HG02840 (cell line): ENCODE measurements around the gene ZNF343.

Experiments
- ATAC-seq: cut with Tn5 transposase; IDR thresholded peaks from one replicate; pipeline ENCODE4 v1.9.1; 2021; ENCODE audit warnings: mild to moderate bottlenecking, moderate library complexity, moderate number of reproducible peaks; ENCODE audit not compliant: unreplicated experiment, low FRiP score

The ZNF343 gene

GRCh38 chr20:2446845-2447244, 61.9 kb downstream of the ZNF343 start:
- no peak for ATAC-seq
